Measurements from ENCODE around the gene ABCD1.
"Not testable (repeated sequence)": the region's sequence is repeated elsewhere in the genome, so short reads cannot be mapped to it uniquely, and the experiment has no call there.

DNA sequence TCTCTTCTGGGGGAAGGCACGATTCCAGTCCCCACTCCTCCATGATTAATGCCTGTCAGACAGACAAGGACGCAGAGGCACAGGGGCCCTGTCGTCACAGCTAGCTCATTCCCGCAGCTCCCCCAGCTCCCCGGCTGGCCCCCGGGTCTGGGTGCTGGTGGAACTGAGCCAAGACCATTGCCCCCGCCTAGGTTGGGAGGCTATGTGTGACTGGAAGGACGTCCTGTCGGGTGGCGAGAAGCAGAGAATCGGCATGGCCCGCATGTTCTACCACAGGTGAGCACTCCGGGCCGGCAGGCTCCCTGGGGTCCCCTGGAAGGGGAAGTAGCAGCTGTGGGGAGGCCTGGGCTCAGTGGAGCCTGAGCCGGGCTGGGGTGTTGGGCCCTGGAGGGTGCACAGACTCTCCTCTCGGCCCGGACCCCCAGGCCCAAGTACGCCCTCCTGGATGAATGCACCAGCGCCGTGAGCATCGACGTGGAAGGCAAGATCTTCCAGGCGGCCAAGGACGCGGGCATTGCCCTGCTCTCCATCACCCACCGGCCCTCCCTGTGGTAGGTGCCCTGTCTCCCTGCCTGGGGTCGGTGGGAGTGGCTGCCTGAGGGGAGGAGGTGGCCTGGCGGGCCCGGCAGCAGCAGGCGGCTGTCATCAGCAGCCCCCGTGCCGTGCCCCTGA, 18.3 kb downstream of the ABCD1 start:
- not testable (repeated sequence) for TF ChIP-seq POLR2AphosphoS5, POLR2A (IDR thresholded peaks at IDR 0.05; ENCODE audit: low read depth, low read length)
